ENCODE results near the gene PSMC2.

GRCh38 chr7:103344453-103345149 lies 2.8 kb upstream of the PSMC2 start, which contains the start of gene DNAJC2:
- TF ChIP-seq CEBPZ (IDR thresholded peaks at IDR 0.05; ENCODE audit: low read depth, low read length): no peak; the same call in 1 of the 2 replicates
- peak; percentile 66; the same call in 1 of the 2 replicates for TF ChIP-seq POLR2AphosphoS2 (IDR thresholded peaks at IDR 0.05; ENCODE audit: low read depth, low read length)
- no peak for TF ChIP-seq EZH2 (IDR thresholded peaks at IDR 0.05; ENCODE audit: borderline replicate concordance, control insufficient read depth, low read depth, low read length)
